ENCODE measurements around the gene MESP1.

DNA sequence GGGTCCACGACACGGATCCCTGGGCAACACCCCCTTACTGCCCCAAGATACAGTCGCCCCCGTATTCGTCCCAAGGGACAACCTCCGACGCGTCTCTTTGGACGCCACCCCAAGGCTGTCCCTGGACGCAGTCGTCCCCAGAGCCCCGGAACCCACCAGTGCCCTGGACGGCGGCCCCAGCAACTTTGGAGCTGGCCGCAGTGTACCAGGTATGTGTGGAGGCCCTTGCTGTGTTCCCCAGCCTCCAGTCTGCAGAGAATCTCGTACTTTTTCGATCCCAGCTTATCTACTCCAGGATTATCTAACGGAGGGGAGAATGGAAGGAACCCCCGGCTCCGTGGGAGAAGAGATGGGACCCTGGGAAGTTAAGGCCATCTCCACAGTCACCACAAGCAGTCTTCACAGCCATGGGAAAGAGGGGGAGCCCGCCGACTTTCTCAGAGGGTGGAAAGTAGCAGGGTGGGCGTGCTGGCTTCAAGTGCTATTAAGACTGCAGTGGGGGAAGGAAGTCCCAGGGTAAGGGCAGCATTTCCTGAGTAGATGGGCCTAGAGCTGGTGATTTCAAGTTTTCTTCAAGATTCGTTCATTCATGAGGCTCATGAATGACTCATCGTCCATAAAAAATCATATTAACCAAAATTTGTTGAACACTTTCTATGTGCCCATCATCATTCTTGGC is 26.2 kb upstream of the MESP1 start:
- TF ChIP-seq, protein P1, sequence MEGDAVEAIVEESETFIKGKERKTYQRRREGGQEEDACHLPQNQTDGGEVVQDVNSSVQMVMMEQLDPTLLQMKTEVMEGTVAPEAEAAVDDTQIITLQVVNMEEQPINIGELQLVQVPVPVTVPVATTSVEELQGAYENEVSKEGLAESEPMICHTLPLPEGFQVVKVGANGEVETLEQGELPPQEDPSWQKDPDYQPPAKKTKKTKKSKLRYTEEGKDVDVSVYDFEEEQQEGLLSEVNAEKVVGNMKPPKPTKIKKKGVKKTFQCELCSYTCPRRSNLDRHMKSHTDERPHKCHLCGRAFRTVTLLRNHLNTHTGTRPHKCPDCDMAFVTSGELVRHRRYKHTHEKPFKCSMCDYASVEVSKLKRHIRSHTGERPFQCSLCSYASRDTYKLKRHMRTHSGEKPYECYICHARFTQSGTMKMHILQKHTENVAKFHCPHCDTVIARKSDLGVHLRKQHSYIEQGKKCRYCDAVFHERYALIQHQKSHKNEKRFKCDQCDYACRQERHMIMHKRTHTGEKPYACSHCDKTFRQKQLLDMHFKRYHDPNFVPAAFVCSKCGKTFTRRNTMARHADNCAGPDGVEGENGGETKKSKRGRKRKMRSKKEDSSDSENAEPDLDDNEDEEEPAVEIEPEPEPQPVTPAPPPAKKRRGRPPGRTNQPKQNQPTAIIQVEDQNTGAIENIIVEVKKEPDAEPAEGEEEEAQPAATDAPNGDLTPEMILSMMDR (optimal IDR thresholded peaks at IDR 0.05 in 1 of 3, IDR thresholded peaks at IDR 0.05 in 1 of 3, conservative IDR thresholded peaks at IDR 0.05 in 1 of 3; ENCODE audit: extremely low read depth in 1 of 3, insufficient read depth in 2 of 3, low read length in 3 of 3) = no peak
- TF ChIP-seq EZH2 (IDR thresholded peaks at IDR 0.05; ENCODE audit: low read length) = no peak
